ENCODE results near the gene CLMN. TPM values are rescaled to one million over a fixed set of nuclear protein-coding genes. Genes with fewer than 3 reads are reported as not detected.
"Not testable (repeated sequence)": the region's sequence is repeated elsewhere in the genome, so short reads cannot be mapped to it uniquely, and the experiment has no call there.

CLMN gene
- polyA plus RNA-seq, 3 donors: 19.7 to 46.2 (median 22.0) TPM

DNA sequence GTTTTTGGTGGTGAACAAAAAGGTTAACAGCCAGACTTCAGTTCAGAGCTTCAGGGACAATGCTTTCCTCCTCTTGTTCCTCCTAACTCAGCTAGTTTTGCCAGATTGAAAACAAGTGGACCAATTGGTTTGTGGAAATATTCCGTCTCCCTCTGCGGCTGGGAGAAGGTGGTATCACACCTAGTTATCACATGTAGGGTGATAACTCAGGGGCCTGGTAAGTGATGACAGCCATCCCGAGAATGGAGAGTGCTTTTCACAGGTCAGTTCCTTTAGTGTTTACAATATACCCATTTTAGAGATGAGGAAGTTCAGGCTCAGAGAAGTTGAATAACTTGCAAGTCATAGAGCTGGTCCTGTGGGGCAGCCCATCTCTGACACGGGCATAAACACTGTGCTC lies 101.7 kb downstream of the CLMN start:
- no peak for DNase-seq (ENCODE audit: extremely low read depth in 1 of 11, low read depth in 9 of 11, low spot score in 4 of 11)

DNA sequence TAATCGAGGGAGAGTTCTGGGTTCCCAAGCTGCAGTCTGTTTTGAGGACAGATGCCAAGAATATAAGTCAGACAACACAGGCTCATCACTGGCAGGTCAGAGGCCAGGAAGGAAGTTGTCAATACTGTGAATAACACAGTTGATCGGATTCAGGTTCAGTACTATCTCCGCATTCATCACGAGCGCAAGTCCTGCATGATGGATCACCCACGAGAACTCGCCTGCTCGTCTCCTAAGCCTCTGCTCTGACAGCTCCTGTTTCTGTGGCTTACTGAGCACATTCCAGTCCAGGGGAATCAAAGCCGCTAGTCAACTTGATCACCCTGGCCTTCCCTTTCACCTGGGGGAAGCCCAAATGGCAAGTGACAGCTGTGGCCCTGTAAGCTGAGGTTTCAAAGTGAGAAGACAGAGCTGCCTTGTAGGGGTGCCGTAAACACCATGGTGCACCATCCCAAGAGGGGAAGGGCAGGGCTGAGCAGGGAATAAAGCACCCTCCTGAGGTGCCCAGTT lies 102.3 kb downstream of the CLMN start:
- no peak for DNase-seq (ENCODE audit: extremely low read depth in 1 of 11, low read depth in 9 of 11, low spot score in 4 of 11)

DNA sequence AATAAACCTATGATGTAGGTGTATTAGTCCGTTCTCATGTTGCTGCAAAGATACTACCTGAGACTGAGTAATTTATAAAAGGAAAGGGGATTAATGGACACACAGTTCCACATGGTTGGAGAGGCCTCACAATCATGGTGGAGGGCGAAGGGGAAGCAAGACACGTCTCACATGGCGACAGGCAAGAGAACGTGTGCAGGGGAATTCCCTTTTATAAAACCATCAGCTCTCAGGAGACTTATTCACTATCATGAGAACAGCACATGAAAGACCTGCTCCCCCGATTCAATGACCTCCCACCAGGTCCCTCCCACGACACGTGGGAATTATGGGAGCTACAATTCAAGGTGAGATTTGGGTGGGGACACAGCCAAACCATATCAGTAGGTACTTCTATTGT lies 103.7 kb downstream of the CLMN start:
- DNase-seq (ENCODE audit: extremely low read depth in 1 of 11, low read depth in 9 of 11, low spot score in 4 of 11): no peak

DNA sequence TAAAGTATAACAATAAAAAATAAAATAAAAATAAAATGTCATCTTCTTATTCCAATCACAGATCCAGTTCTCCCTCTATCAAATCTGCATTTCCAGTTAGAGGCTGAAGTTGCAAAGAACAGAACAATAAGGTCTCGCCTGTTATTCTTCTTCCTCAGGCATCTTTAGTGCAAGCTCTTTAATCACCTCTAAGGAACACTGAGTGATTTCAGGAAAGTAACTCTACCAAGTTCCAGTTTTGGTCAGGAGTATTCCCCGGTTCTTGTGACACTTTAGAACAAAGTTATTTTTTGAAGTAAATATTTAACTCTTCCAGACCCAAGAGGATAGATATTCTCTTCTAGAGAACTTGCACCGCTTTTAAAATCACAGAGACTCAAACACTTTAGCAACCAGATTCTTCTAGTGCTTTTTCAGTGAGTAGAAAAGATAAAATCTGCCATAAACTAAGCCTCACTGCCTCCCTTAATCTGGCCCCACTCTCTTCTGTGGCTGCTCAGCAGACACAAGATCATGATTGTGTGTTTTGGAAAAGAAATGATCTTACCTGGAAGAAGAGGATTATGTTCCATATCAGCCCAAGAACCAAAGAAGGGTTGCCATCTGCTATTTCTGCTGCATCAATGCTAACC lies 104.5 kb downstream of the CLMN start:
- no peak for DNase-seq (ENCODE audit: extremely low read depth in 1 of 11, low read depth in 9 of 11, low spot score in 4 of 11)

DNA sequence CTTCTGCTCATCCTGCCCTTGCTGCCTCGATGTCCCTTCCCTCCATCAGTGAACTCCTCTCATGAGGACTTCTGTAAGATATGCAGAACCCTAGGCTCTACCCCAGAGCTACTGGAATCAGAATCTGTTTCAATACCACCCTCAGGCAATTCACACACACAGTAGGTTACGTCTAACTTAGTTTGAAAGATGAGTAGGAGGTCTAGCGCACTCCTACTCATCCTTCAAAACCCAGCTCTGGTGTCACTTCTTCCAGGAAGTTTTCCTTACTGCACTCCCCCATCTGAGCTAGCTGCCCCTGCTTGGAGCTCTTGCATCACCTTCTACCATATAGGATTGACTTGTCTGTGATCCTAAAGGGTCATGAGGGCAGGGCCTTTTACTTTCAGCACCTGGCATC lies 105.9 kb downstream of the CLMN start:
- DNase-seq (ENCODE audit: extremely low read depth in 1 of 11, low read depth in 9 of 11, low spot score in 4 of 11): no peak

DNA sequence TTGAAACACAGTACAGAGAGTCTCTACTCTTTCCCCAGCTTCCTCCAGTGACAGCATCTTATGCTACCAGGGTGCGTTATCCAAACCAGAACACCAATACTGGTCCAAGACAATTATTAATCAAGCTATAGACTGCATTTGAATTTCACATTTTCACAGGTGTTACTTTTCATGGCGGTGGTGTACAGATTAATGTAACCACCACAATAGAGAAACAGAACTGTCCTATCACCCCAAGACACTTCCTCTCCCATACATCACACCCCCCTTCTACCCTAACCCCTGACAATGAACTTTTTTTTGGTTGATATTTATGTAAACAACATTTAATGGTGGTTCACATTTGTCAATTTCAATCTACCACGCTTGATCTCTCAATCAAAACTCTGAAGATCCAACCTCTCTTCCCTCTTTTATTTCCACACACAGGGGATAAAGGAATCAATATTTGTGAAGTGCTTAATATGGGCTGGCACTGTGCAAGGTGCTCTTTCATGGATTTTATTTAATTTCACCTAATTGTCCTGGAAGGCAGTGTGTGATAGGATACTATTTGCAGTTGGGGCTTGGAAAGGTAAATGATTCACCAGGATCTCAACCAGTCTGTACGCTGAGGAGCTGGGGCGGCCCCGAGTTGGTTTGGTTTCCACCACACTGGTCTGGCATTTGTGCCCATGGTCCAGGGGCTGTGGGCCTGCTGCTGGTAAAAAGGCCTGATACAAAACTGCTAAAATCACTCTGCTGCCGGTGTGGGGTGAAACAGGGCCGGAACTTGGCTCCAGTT lies 107.8 kb downstream of the CLMN start:
- DNase-seq (ENCODE audit: extremely low read depth in 1 of 11, low read depth in 9 of 11, low spot score in 4 of 11): no peak

DNA sequence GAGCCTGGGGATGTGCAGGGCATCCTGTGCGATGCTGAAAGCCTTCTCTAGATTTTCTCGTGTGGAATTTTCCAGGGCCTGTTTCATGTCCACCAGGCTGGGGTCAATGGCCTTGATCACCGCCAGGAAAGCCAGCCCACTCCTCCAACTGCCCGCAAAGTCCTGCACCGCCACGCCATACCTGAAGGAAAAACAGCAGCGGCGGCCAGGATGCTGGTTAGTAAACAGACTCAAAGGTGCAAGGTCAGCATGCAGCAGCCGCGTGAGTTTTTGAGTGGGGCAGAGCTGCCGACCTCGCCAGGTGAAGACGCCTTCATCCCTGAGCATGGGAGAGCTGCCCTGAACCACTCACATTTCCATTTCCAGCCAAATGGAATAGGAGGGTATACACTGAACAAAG lies 109.0 kb downstream of the CLMN start:
- no peak for DNase-seq (ENCODE audit: extremely low read depth in 1 of 11, low read depth in 9 of 11, low spot score in 4 of 11)

DNA sequence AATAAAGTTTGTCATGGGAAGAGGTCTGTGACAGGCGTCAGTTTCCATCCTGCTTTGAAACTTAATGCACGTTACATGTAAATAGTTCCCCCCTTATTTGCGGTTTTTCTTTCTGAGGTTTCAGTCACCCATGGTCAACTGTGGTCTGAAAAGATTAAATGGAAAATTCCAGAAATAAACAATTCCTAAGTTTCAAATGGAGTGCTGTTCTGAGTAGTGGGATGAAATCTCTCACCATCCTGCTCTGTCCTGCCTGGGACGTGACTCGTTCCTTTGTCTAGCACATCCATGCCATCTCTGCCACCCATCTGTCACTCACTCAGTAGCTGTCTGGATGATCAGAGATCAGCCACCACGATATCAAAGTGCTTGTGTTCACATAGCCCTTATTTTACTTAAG lies 111.1 kb downstream of the CLMN start:
- DNase-seq (ENCODE audit: extremely low read depth in 1 of 11, low read depth in 9 of 11, low spot score in 4 of 11): no peak

- no peak for DNase-seq (ENCODE audit: extremely low read depth in 1 of 11, low read depth in 9 of 11, low spot score in 4 of 11)
Observed at GRCh38 chr14:95207475-95208233, 112.1 kb downstream of the CLMN start.

- DNase-seq (ENCODE audit: extremely low read depth in 1 of 11, low read depth in 9 of 11, low spot score in 4 of 11): no peak
Observed at GRCh38 chr14:95206534-95206933, 113.2 kb downstream of the CLMN start.

DNA sequence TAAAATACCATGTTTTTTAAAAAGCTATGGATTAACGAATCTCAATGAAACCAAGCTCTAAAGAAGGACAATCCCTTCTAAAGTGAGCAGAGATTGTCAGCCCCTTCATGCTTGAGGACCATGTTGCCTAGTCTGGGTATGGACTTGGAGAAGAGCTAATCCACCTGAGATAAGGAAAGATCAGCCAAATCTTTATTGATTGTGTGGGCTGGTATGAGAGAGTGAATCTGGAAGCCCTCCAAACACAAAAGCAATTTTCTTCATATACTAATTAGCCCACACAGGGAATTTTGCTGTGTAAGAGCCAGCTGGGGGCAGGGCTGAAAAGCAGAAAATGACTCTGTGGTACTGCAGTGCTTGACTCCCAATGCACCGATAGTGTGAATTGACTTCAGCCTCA lies 115.0 kb downstream of the CLMN start:
- DNase-seq (ENCODE audit: extremely low read depth in 1 of 11, low read depth in 9 of 11, low spot score in 4 of 11): no peak

GRCh38 chr14:95201745-95202144 lies 118.0 kb downstream of the CLMN start:
- DNase-seq (ENCODE audit: extremely low read depth in 1 of 11, low read depth in 9 of 11, low spot score in 4 of 11): not testable (repeated sequence)

DNA sequence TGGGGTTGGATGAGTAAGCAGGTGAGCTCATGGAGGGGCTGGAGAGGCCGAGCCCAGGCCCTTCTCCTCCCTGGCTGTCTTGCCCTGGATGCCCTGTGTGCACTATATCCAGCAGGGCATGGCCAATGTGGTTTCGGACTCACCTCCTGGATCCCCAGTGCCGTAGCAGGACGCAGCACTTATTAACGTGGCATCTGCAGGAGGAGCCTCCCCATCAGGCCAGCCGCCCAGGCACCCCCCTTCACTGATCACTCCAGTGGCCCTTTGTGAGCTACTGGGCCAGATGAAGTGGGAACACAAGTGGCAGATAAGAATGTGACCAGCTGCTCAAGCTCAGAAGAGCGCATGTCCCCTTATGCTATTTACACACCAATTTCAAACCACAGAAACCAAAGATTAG lies 119.3 kb downstream of the CLMN start:
- no peak for DNase-seq (ENCODE audit: extremely low read depth in 1 of 11, low read depth in 9 of 11, low spot score in 4 of 11)

DNA sequence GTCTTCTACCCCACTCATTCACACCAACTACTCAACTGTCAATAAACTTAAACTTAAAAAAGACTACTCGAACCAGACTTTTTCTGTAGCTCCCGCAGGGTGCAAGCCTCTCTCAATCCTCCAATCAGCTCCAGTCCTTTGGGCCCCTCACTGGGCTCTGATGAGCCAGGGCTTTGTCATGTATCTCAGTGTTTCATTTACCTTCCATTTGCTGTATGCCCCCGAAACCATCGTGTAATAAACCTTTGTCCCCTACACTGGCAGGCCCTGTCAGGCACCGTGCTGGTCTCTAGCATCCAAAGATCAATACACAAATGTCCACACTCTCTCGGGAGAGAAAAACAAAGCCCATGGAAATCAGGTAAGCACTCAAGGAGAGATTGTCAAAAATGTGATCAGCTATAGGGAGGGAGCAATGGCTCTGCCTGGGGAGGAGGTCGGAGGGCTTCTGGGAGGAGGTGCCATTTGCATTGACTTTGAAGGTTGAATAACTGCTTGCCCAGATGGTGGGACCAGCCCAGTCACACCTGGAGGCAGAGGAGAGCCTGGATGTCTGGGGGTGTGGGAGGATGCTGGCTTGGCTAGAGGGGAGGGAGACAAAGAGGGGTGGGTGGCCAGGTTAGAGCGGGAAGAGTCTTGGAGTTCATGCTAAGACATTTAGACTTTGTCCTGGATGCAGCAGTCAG lies 120.3 kb downstream of the CLMN start:
- DNase-seq (ENCODE audit: extremely low read depth in 1 of 11, low read depth in 9 of 11, low spot score in 4 of 11): no peak

DNA sequence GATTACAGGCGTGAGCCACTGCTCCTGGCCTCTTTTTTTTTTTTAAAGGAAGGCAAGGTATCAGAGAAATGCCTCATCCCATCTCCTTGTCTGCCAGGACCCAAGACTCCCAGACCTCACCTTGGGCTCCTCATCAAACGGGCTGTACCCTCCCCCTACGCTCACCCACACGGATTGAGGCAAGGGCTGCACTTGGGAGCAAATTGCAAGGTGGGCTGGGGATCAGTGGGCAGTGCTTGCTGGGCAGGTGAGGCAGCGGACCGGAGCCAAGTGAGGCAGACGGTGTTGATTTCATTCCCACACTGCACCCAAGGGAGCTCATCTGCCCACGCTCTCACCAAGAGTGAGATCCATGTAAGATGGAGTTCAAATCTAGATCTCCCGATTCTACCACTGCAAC lies 121.4 kb downstream of the CLMN start:
- DNase-seq (ENCODE audit: extremely low read depth in 1 of 11, low read depth in 9 of 11, low spot score in 4 of 11): no peak

GRCh38 chr14:95197551-95197950 lies 122.2 kb downstream of the CLMN start:
- peak in 3 of 11 donors; percentile 53 to 75 (median 54) for DNase-seq (ENCODE audit: extremely low read depth in 1 of 11, low read depth in 9 of 11, low spot score in 4 of 11)

DNA sequence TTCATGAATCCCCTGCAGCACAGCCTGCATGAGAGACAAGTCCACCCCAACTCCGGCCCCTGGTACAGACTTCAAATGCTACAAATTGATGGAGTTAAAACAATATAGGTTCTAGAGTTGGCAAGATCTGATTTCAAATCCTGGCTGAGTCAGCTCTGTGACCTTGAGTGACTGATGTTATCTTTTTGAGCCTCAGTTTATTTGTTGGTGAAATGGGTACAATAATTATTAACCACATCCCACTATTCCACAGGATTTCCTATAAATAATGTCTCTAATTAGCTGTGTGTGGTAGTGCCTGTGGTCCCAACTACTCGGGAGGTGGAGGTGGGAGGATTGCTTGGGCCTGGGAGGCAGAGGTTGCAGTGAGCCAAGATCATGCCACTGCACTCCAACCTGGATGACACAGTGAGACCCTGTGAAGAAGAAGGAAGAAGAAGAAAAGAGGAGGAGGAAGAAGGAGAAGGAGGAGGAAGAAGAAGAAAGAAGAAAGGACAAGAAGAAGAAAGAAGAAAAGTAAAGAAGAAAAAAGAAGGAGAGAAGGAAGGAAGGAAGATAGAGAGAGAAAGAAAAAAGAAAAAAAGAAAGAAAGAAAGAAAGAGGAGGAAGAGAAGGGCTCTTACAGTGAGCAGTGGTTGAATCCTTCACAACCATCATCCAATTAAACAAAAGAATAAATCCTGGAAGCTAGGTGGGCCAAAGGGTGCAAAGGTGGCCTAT lies 122.7 kb downstream of the CLMN start:
- no peak for DNase-seq (ENCODE audit: extremely low read depth in 1 of 11, low read depth in 9 of 11, low spot score in 4 of 11)

DNA sequence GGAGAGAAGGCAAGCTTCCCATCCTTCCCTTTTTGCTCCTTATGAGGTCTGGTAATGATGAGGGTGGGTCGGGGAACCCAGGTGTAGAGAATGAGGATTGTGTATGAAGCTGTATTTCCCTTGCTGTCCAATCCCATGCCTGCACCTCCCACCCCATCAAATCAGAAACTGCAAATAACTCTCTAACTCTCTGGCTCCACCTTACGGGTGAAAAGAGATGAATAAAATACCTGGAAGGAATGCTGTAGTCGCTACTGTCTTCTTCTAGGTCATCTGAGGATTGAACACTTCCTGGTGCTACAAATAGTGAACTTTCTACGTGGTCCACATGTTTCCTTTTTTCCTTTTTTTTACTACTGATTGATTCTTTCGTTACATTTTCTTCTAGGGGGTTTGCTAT lies 123.4 kb downstream of the CLMN start:
- no peak for DNase-seq (ENCODE audit: extremely low read depth in 1 of 11, low read depth in 9 of 11, low spot score in 4 of 11)

DNA sequence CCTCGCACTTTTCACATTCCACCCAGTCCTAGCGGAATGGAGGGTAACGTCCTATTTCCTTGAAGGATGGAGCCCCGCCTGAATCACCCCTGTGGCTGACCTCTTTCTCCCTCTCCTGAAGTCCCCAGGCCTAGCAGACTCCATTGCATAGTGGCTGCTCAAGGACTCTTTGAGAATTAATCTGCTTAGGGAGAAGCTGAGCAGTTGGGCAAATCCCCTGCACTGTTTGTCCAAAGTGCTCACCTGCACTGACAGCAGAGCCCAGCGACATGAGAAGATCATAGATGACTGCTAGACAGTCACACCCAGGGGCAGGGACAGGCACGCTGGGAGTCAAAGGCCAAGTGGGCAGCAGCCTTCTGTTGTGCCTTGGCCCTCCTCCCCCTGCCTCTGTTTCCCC lies 124.7 kb downstream of the CLMN start:
- no peak for DNase-seq (ENCODE audit: extremely low read depth in 1 of 11, low read depth in 9 of 11, low spot score in 4 of 11)
